Subcutaneous adipose tissue (tissue), 4 donors: ENCODE results near the gene PRDM11. TPM values are rescaled to one million over a fixed set of nuclear protein-coding genes. Genes with fewer than 3 reads are reported as not detected.

Experiments used
- total RNA-seq, 4 donors: library from RNA; depleted of rRNA; stranded (reverse); fragments of >200 nt; gene quantifications; one replicate each; pipeline ENCODE4 v1.1.0, GENCODE V29; 2016
- TF ChIP-seq, protein P1 (sequence below): fragments of 450-650 bp; IDR thresholded peaks from one replicate; pipeline ENCODE4 v1.5.1; 2016; ENCODE audit warnings: low read depth, mild to moderate bottlenecking, control low read depth, antibody characterized with exemption, moderate library complexity

Gene PRDM11
- total RNA-seq, 4 donors from 2014 or later = 3.9 to 11.3 (median 6.4) TPM

- TF ChIP-seq, protein P1, sequence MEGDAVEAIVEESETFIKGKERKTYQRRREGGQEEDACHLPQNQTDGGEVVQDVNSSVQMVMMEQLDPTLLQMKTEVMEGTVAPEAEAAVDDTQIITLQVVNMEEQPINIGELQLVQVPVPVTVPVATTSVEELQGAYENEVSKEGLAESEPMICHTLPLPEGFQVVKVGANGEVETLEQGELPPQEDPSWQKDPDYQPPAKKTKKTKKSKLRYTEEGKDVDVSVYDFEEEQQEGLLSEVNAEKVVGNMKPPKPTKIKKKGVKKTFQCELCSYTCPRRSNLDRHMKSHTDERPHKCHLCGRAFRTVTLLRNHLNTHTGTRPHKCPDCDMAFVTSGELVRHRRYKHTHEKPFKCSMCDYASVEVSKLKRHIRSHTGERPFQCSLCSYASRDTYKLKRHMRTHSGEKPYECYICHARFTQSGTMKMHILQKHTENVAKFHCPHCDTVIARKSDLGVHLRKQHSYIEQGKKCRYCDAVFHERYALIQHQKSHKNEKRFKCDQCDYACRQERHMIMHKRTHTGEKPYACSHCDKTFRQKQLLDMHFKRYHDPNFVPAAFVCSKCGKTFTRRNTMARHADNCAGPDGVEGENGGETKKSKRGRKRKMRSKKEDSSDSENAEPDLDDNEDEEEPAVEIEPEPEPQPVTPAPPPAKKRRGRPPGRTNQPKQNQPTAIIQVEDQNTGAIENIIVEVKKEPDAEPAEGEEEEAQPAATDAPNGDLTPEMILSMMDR = no peak
These were observed 33.3 kb downstream of the PRDM11 start for GRCh38 chr11:45179686-45180178.

GRCh38 chr11:45180179-45180847, 33.9 kb downstream of the PRDM11 start:
- TF ChIP-seq, protein P1 = no peak

DNA sequence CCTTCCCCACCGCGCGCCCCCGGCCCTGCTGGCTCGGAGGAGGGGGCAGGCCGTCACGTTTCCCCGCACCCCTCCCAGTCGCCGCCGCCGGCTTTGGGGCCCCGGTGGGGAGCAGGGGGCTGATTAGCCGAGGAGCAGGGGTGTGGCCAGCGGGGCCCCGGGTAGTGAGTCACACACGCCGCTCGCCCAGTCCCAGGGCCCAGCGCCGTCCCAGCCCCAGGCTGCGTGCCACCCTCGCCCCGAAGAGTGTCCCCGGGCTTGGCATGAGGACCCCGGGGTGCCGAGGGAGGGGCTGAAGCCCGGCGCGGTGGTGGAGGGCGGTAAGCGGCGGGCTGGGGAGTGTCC, 34.4 kb downstream of the PRDM11 start:
- TF ChIP-seq, protein P1 = no peak

GRCh38 chr11:45181193-45181888, 34.9 kb downstream of the PRDM11 start:
- TF ChIP-seq, protein P1 = no peak

DNA sequence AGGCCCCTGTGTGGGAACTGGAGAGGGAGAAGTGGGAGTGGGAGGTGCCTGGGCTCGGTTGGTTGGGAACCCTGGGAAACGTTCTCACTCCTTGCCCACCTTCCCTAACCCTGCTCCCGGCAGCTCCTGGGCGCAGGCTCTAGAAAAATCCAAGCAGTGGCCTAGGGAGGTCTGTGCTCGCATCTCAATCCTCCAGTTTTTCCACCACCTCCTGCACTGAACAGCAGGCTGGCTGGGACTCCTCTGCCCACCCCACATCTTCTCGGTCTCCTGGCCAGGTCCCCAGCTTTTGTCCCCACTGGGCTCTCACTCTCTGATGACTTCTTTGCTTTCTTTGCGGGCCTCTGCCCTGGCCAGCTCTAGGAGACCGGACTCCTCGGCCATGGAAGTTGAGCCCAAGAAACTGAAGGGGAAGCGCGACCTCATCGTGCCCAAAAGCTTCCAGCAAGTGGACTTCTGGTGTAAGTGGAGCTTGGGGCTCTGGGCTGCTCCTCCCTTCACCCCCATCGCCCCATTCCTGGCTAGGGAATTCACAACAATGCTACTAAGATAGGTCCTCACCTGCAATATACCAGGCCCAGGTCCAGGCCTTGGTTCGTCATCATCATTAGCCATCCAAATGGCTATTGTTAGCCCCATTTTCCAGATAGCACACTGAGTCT, 35.6 kb downstream of the PRDM11 start:
- TF ChIP-seq, protein P1 = no peak

DNA sequence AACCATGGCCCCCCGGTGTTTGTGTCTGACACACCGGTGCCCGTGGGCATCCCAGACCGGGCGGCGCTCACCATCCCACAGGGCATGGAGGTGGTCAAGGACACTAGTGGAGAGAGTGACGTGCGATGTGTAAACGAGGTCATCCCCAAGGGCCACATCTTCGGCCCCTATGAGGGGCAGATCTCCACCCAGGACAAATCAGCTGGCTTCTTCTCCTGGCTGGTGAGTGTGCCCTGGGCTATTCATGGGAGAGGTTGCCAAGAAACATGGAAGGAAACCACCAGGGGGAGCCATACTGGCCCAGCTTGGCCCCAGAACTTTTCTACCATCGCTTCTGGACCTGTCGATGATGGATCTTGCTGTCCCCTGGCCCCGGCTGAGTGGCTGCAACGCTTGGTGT, 36.5 kb downstream of the PRDM11 start:
- TF ChIP-seq, protein P1 = no peak

DNA sequence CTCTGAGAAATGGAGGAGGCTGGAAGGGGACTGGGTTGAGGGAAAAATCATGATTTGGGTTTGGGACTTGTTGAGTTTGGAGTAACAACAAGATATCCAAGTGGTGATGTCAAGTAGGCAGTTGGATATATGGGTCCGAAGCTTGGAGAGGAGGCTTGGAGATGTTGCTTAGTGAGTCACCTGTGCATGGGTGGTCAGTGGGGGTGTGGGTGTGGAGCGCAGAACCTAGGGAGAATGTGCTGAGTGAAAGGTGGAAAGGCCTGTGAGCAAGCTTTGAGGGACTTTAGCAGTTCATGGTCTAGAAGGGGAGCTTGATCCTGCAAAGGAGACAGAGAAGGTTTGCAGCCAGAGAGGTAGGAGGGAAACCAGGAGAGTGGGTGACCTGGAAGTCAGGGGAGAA, 38.2 kb downstream of the PRDM11 start:
- TF ChIP-seq, protein P1 = no peak
